CD4-positive, alpha-beta T cell (primary cell): Measurements from ENCODE around the gene ESRP2. TPM values are rescaled to one million over a fixed set of nuclear protein-coding genes. Genes with fewer than 3 reads are reported as not detected.

Experiments
- ATAC-seq: fragments of 200-7000 bp; cut with Tn5 transposase; one replicate; pipeline ENCODE4 v1.10.0; 2022; ENCODE audit warnings: mild to moderate bottlenecking; ENCODE audit not compliant: poor library complexity
- CTCF ChIA-PET: fragments of 350-600 bp; sonication (Branson Sonifier 250); formaldehyde crosslinking; loops from one replicate; lab custom pipeline; 2021; ENCODE audit warnings: antibody characterized with exemption, inconsistent platforms; lab: Charles Lee
- POLR2A ChIA-PET: fragments of 350-600 bp; sonication (Branson Sonifier 250); formaldehyde crosslinking; loops from one replicate; lab custom pipeline; 2021; ENCODE audit warnings: antibody characterized with exemption, inconsistent platforms; lab: Charles Lee
- DNase-seq, 14 experiments: peaks; one replicate each; pipeline ENCODE4 v3.0.0-alpha.2; 2013 to 2020; ENCODE audit warnings: mixed read lengths in 2 of 14
- H3K27ac ChIP-seq, 2 donors: one replicate each; pipeline versions ENCODE4 v1.5.1 to v1.7.0; 2013; ENCODE audit warnings: low read length in 2 of 2, low read depth in 1 of 2, mild to moderate bottlenecking in 1 of 2
- H3K27me3 ChIP-seq, 2 experiments: 1 replicate in 1 of 2; 2 replicates in 1 of 2; pipeline versions ENCODE4 v1.6.1 to v1.7.0; 2013; ENCODE audit warnings: low read length in 2 of 2, control low read depth in 1 of 2, mild to moderate bottlenecking in 1 of 2, moderate library complexity in 1 of 2; ENCODE audit not compliant: insufficient read depth in 2 of 2, control insufficient read depth in 1 of 2
- H3K36me3 ChIP-seq: one replicate; pipeline ENCODE4 v1.6.1; 2013; ENCODE audit warnings: low read length, control low read depth; ENCODE audit not compliant: insufficient read depth
- H3K4me1 ChIP-seq: one replicate; pipeline ENCODE4 v1.6.1; 2013; ENCODE audit warnings: low read length, control low read depth; ENCODE audit not compliant: insufficient read depth
- H3K4me3 ChIP-seq: one replicate; pipeline ENCODE4 v1.5.1; 2013; ENCODE audit warnings: mild to moderate bottlenecking, low read length, moderate library complexity
- H3K9me3 ChIP-seq, 2 experiments: 1 replicate in 1 of 2; 2 replicates in 1 of 2; pipeline versions ENCODE4 v1.6.1 to v1.7.0; 2013; ENCODE audit warnings: low read length in 2 of 2, mild to moderate bottlenecking in 2 of 2, control low read depth in 1 of 2, moderate library complexity in 1 of 2; ENCODE audit not compliant: control insufficient read depth in 1 of 2, insufficient read depth in 1 of 2
- H3K27ac Mint-ChIP-seq: one replicate; pipeline ENCODE4 v1.8.0; 2020; ENCODE audit warnings: mixed read lengths
- H3K27me3 Mint-ChIP-seq: one replicate; pipeline ENCODE4 v1.8.0; 2021; ENCODE audit warnings: mixed read lengths
- H3K36me3 Mint-ChIP-seq: one replicate; pipeline ENCODE4 v1.8.0; 2021; ENCODE audit warnings: low read depth, mixed read lengths
- H3K4me1 Mint-ChIP-seq: one replicate; pipeline ENCODE4 v1.8.0; 2021; ENCODE audit warnings: low read depth, mixed read lengths
- H3K4me3 Mint-ChIP-seq: one replicate; pipeline ENCODE4 v1.8.0; 2020; ENCODE audit warnings: mild to moderate bottlenecking, mixed read lengths
- H3K9me3 Mint-ChIP-seq: one replicate; pipeline ENCODE4 v1.8.0; 2020; ENCODE audit warnings: mixed read lengths
- intact Hi-C, 2 experiments: fragments of 100-400 bp; cut with DNase I in 1 of 2; cut with micrococcal nuclease in 1 of 2; formaldehyde crosslinking; loops; one replicate each; pipeline versions ENCODE4 v1.15.1 to v1.9.0; 2023 to 2025; cut with DNase I, micrococcal nuclease
- total RNA-seq, 174 experiments: library from RNA in 2 of 174; stranded (reverse) in 2 of 174; gene quantifications; one replicate each; pipeline ENCODE4 v1.2.3 and lab custom pipeline; 2021 to 2026
- TF ChIP-seq, protein P1 (sequence below): fragments of 200-600 bp; IDR thresholded peaks from one replicate; pipeline ENCODE4 v1.8.0; 2022; ENCODE audit warnings: antibody characterized with exemption, mild to moderate bottlenecking

ESRP2 gene
- total RNA-seq, 2 experiments from 2014 or later: not detected

DNA sequence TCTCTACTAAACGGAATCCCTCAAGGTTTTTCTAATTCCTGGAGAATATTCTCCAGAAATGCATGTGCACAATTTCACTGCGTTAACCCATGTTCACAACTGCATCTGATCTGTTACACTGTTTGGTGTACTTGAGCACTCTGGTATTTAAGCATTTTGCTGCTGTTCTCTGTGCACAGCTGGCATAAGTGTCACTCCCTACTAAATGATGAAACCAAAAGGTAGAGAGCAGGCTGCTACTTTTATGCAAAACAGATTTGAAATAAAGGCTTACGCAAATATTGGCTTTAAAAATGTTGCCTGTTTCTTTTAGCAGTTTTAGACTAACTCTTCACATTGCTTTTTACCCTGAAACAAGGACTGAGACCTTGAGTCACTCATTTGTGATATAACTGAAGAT lies 41.7 kb downstream of the ESRP2 start:
- H3K4me3 ChIP-seq: no peak overlapping the region
- peak overlapping the region; percentile 21 for H3K27ac Mint-ChIP-seq
- peaks cover 56% of the 10 kb centered on the region for H3K36me3 Mint-ChIP-seq
- DNase-seq (no peak), ATAC-seq (no peak)
- TF ChIP-seq, protein P1, sequence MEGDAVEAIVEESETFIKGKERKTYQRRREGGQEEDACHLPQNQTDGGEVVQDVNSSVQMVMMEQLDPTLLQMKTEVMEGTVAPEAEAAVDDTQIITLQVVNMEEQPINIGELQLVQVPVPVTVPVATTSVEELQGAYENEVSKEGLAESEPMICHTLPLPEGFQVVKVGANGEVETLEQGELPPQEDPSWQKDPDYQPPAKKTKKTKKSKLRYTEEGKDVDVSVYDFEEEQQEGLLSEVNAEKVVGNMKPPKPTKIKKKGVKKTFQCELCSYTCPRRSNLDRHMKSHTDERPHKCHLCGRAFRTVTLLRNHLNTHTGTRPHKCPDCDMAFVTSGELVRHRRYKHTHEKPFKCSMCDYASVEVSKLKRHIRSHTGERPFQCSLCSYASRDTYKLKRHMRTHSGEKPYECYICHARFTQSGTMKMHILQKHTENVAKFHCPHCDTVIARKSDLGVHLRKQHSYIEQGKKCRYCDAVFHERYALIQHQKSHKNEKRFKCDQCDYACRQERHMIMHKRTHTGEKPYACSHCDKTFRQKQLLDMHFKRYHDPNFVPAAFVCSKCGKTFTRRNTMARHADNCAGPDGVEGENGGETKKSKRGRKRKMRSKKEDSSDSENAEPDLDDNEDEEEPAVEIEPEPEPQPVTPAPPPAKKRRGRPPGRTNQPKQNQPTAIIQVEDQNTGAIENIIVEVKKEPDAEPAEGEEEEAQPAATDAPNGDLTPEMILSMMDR: no peak
- peaks cover 61% of the 10 kb centered on the region for H3K36me3 ChIP-seq
- H3K4me3 Mint-ChIP-seq: no peak overlapping the region
- ChIA-PET POLR2A (no interaction called here), CTCF (interaction anchor here (0.9 kb wide), 1 partner anchor 100 kb away, joined by 3 read pairs; no protein-coding TSS in a partner anchor)
- no peaks in the 10 kb centered on the region for H3K27me3 ChIP-seq
- H3K27me3 Mint-ChIP-seq: no peaks in the 10 kb centered on the region
- no peaks in the 10 kb centered on the region for H3K4me1 ChIP-seq
- intact Hi-C loops: no loop called here
- H3K9me3 ChIP-seq: no peaks in the 10 kb centered on the region
- H3K9me3 Mint-ChIP-seq: no peaks in the 10 kb centered on the region
- H3K4me1 Mint-ChIP-seq: peaks cover 9% of the 10 kb centered on the region
- no peak overlapping the region for H3K27ac ChIP-seq

DNA sequence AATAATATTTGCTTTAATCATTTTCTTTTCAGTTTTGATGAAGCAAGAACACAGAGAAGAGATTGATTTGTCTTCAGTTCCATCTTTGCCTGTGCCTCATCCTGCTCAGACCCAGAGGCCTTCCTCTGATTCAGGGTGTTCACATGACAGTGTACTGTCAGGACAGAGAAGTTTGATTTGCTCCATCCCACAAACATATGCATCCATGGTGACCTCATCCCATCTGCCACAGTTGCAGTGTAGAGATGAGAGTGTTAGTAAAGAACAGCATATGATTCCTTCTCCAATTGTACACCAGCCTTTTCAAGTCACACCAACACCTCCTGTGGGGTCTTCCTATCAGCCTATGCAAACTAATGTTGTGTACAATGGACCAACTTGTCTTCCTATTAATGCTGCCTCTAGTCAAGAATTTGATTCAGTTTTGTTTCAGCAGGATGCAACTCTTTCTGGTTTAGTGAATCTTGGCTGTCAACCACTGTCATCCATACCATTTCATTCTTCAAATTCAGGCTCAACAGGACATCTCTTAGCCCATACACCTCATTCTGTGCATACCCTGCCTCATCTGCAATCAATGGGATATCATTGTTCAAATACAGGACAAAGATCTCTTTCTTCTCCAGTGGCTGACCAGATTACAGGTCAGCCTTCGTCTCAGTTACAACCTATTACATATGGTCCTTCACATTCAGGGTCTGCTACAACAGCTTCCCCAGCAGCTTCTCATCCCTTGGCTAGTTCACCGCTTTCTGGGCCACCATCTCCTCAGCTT lies 45.0 kb downstream of the ESRP2 start:
- Mint-ChIP-seq H3K36me3 (peaks cover 75% of the 10 kb centered on the region), H3K4me3 (no peak overlapping the region), H3K27ac (peak overlapping the region; percentile 31), H3K4me1 (peaks cover 9% of the 10 kb centered on the region), H3K9me3 (no peaks in the 10 kb centered on the region), H3K27me3 (no peaks in the 10 kb centered on the region)
- Histone ChIP-seq H3K9me3 (no peaks in the 10 kb centered on the region), H3K4me3 (no peak overlapping the region), H3K27ac (no peak overlapping the region), H3K36me3 (peaks cover 77% of the 10 kb centered on the region), H3K27me3 (no peaks in the 10 kb centered on the region), H3K4me1 (no peaks in the 10 kb centered on the region)
- CTCF ChIA-PET: interaction anchor here (1.6 kb wide), 1 partner anchor 12 kb away, joined by 4 read pairs; no protein-coding TSS in a partner anchor
- TF ChIP-seq, protein P1: no peak
- DNase-seq (no peak), ATAC-seq (no peak)
- intact Hi-C loops: no loop called here
- POLR2A ChIA-PET: no interaction called here

DNA sequence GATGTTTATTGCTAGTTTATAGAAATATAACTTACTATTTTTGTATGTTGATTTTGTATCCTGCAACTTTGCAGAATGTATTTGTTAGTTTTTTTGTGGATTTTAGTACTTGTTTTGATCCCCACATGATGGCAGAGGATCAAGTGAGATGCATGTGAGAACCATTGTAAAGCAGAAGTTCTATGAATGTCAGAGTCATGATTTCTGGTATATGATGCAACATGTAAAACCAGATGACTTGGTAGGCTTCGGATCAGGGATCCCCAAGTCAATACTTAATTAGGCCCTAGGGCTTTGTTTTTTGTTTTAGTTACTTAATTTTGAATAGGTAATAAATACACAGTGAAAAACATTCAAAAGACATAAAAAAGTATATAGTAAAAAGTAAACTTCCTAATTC lies 45.8 kb downstream of the ESRP2 start:
- H3K27ac ChIP-seq: no peak overlapping the region
- Mint-ChIP-seq H3K27ac (no peak overlapping the region), H3K27me3 (no peaks in the 10 kb centered on the region), H3K4me1 (peaks cover 9% of the 10 kb centered on the region), H3K36me3 (peaks cover 80% of the 10 kb centered on the region), H3K9me3 (no peaks in the 10 kb centered on the region), H3K4me3 (no peak overlapping the region)
- ChIA-PET POLR2A (no interaction called here), CTCF (interaction anchor here (1.6 kb wide), 1 partner anchor 11 kb away, joined by 4 read pairs; no protein-coding TSS in a partner anchor)
- ATAC-seq (no peak), DNase-seq (no peak)
- no peak overlapping the region for H3K4me3 ChIP-seq
- TF ChIP-seq, protein P1: no peak
- H3K4me1 ChIP-seq: no peaks in the 10 kb centered on the region
- H3K27me3 ChIP-seq: no peaks in the 10 kb centered on the region
- intact Hi-C loops: no loop called here
- H3K9me3 ChIP-seq: no peaks in the 10 kb centered on the region
- H3K36me3 ChIP-seq: peaks cover 81% of the 10 kb centered on the region
